Body of pancreas (tissue), 4 donors: Measurements from ENCODE around the gene TRAF3. TPM values are rescaled to one million over a fixed set of nuclear protein-coding genes. Genes with fewer than 3 reads are reported as not detected.

Experiments used
- ATAC-seq: fragments of 150-250 bp; one replicate; pipeline ENCODE4 v1.9.1; 2016
- DNase-seq, 4 donors: peaks; one replicate each; pipeline ENCODE4 v3.0.0-alpha.2; 2019
- H3K27ac ChIP-seq, 4 donors: fragments of 200-600 bp; sonication (generic); 1 replicate in 3 of 4; 2 replicates in 1 of 4; pipeline versions ENCODE4 v1.5.1 to v1.6.1; 2016 to 2019; ENCODE audit warnings: mild to moderate bottlenecking in 1 of 4, mixed read lengths in 1 of 4, moderate library complexity in 1 of 4
- H3K27me3 ChIP-seq, 2 donors: fragments of 200-600 bp; sonication (generic); one replicate each; pipeline ENCODE4 v1.6.0; 2016; ENCODE audit warnings: mild to moderate bottlenecking in 1 of 2
- H3K36me3 ChIP-seq, 2 donors: fragments of 200-600 bp; sonication (generic); replicated peaks in 1 of 2; 2 replicates each; pipeline ENCODE4 v1.5.1; 2016; ENCODE audit warnings: low read depth in 2 of 2; ENCODE audit not compliant: insufficient read depth in 1 of 2
- H3K4me1 ChIP-seq: fragments of 200-600 bp; sonication (generic); one replicate; pipeline ENCODE4 v1.6.0; 2016
- H3K4me3 ChIP-seq, 2 donors: fragments of 200-600 bp; sonication (generic); 1 replicate in 1 of 2; 2 replicates in 1 of 2; pipeline ENCODE4 v1.5.1; 2016 to 2019
- H3K9me3 ChIP-seq, 3 donors: fragments of 200-600 bp; sonication (generic); 1 replicate in 2 of 3; 2 replicates in 1 of 3; pipeline ENCODE4 v1.5.1; 2016
- POLR2A ChIP-seq, 3 donors: fragments of 450-650 bp; IDR thresholded peaks; one replicate each; pipeline ENCODE4 v1.6.1; 2016; ENCODE audit warnings: antibody characterized with exemption in 3 of 3, mild to moderate bottlenecking in 2 of 3
- WGBS, 2 donors: methylation state at CpG; one replicate each; pipeline ENCODE4 v1.1.5; 2017; 5-methylcytosine and 5-hydroxymethylcytosine counted together
- intact Hi-C: fragments of 100-400 bp; cut with DNase I; formaldehyde crosslinking; loops from one replicate; pipeline ENCODE4 v1.15.1; 2023
- total RNA-seq, 2 donors: library from RNA; depleted of rRNA; stranded (reverse); fragments of >200 nt; gene quantifications; one replicate each; pipeline ENCODE4 v1.1.0, GENCODE V29; 2016
- TF ChIP-seq, protein P1 (sequence below), 7 experiments: fragments of 450-650 bp in 4 of 7; fragments of 200-600 bp in 3 of 7; sonication (generic) in 3 of 7; IDR thresholded peaks; one replicate each; pipeline ENCODE4 v1.5.1; 2016 to 2019; ENCODE audit warnings: antibody characterized with exemption in 7 of 7

Gene TRAF3
- total RNA-seq, 2 donors from 2014 or later, result 10.4 to 22.7 TPM

- DNase-seq, result no peak
- intact Hi-C loops, result no loop called here
- WGBS, 2 donors, result 66 to 85% methylated on average over 3 of the region's 3 CpGs
Measured at GRCh38 chr14:102810523-102810922, 33.3 kb downstream of the TRAF3 start.

DNA sequence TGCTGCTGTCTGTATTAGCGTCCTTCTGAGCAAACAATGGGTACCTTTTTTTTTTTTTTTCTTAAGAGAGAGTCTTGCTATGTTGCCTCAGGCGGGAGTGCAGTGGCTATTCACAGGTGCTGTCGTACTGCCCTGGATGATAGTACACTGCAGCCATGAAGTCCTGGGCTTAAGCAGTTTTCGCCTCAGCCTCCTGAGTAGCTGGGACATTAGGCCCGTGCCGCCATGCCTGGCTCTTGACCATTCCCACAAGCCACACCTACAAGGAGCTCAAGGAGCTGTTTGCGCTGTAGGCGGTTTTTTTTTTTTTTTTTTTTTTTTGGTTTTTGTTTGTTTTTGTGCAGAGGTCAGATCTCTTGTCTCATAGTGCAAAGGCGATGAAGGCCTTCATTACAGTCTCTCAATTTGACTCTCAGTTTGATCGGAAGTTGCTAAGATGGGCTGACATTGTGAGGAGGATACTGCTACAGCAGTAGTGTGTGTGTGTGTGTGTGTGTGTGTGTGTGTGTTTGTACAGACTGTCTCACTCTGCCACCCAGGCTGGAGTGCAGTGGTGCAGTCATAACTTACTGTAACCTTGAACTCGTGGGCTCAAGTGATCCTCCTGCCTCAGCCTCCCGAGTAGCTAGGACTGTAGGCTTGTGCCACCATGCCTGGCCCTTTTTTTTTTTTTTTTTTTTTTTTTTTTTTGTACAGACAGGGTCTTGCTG is 34.2 kb downstream of the TRAF3 start:
- Histone ChIP-seq H3K27ac (no peak overlapping the region), H3K4me3 (no peak overlapping the region), H3K27me3 (no peaks in the 10 kb centered on the region), H3K9me3 (no peaks in the 10 kb centered on the region), H3K4me1 (no peaks in the 10 kb centered on the region), H3K36me3 (no peaks in the 10 kb centered on the region)
- ATAC-seq (no peak), DNase-seq (no peak)
- intact Hi-C loops, result no loop called here
- TF ChIP-seq POLR2A (IDR thresholded peaks at IDR 0.05), result no peak
- TF ChIP-seq, protein P1, sequence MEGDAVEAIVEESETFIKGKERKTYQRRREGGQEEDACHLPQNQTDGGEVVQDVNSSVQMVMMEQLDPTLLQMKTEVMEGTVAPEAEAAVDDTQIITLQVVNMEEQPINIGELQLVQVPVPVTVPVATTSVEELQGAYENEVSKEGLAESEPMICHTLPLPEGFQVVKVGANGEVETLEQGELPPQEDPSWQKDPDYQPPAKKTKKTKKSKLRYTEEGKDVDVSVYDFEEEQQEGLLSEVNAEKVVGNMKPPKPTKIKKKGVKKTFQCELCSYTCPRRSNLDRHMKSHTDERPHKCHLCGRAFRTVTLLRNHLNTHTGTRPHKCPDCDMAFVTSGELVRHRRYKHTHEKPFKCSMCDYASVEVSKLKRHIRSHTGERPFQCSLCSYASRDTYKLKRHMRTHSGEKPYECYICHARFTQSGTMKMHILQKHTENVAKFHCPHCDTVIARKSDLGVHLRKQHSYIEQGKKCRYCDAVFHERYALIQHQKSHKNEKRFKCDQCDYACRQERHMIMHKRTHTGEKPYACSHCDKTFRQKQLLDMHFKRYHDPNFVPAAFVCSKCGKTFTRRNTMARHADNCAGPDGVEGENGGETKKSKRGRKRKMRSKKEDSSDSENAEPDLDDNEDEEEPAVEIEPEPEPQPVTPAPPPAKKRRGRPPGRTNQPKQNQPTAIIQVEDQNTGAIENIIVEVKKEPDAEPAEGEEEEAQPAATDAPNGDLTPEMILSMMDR (IDR thresholded peaks at IDR 0.05), result no peak
- WGBS, 2 donors, result 67 to 76% methylated on average over 12 of the region's 12 CpGs

More at GRCh38 chr14:102810523-102810922, 33.3 kb downstream of the TRAF3 start:
- TF ChIP-seq, protein P1 (IDR thresholded peaks at IDR 0.05), result no peak
- no peak for TF ChIP-seq POLR2A (IDR thresholded peaks at IDR 0.05)
- Histone ChIP-seq H3K36me3 (no peaks in the 10 kb centered on the region), H3K9me3 (no peaks in the 10 kb centered on the region), H3K27ac (no peak overlapping the region), H3K4me3 (no peak overlapping the region), H3K4me1 (no peaks in the 10 kb centered on the region), H3K27me3 (no peaks in the 10 kb centered on the region)
- ATAC-seq, result no peak

DNA sequence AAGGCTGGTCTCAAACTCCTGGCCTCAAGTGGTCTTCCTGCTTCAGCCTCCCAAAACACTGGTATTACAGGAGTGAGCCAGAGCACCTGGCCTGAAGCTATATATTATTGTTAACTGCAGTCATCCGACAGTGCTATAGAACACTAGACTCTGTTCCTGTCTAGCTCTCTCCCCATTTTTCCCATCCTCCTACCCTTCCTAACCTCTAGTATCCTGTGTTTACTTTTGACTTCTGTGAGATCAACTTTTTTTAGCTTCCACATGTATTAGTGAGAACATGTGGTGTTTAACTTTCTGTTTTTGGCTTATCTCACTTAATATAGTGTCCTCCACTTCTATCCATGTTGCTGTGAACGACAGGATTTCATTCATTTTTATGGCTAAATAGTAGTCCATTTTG is 34.7 kb downstream of the TRAF3 start:
- H3K27ac ChIP-seq, result no peak overlapping the region
- H3K9me3 ChIP-seq, result no peaks in the 10 kb centered on the region
- no peak for DNase-seq
- intact Hi-C loops, result no loop called here
- H3K4me3 ChIP-seq, result no peak overlapping the region
- 74 to 78% methylated on average over 2 of the region's 2 CpGs for WGBS, 2 donors
- ATAC-seq, result no peak
- no peaks in the 10 kb centered on the region for H3K36me3 ChIP-seq
- no peak for TF ChIP-seq POLR2A (IDR thresholded peaks at IDR 0.05)
- TF ChIP-seq, protein P1 (IDR thresholded peaks at IDR 0.05), result no peak
- peaks cover 1% of the 10 kb centered on the region for H3K4me1 ChIP-seq
- no peaks in the 10 kb centered on the region for H3K27me3 ChIP-seq

GRCh38 chr14:102813691-102814090 is 36.4 kb downstream of the TRAF3 start:
- TF ChIP-seq, protein P1 (IDR thresholded peaks at IDR 0.05), result no peak
- no peak for TF ChIP-seq POLR2A (IDR thresholded peaks at IDR 0.05)
- Histone ChIP-seq H3K4me3 (no peak overlapping the region), H3K9me3 (no peaks in the 10 kb centered on the region), H3K36me3 (no peaks in the 10 kb centered on the region), H3K27ac (no peak overlapping the region), H3K4me1 (peaks cover 18% of the 10 kb centered on the region), H3K27me3 (no peaks in the 10 kb centered on the region)
- DNase-seq, result no peak
- no peak for ATAC-seq
- intact Hi-C loops, result no loop called here
- WGBS, 2 donors, result 87 to 93% methylated on average over 5 of the region's 5 CpGs

GRCh38 chr14:102817318-102817717 is 40.1 kb downstream of the TRAF3 start:
- H3K9me3 ChIP-seq, result no peaks in the 10 kb centered on the region
- intact Hi-C loops, result no loop called here
- peak overlapping the region in 1 of 4 donors; percentile 64 for H3K27ac ChIP-seq
- H3K27me3 ChIP-seq, result no peaks in the 10 kb centered on the region
- DNase-seq (no peak), ATAC-seq (no peak)
- H3K4me3 ChIP-seq, result no peak overlapping the region
- WGBS, 2 donors, result 87 to 91% methylated on average over 2 of the region's 2 CpGs
- TF ChIP-seq POLR2A (IDR thresholded peaks at IDR 0.05), result no peak
- TF ChIP-seq, protein P1 (IDR thresholded peaks at IDR 0.05), result no peak
- no peaks in the 10 kb centered on the region for H3K36me3 ChIP-seq
- H3K4me1 ChIP-seq, result peaks cover 18% of the 10 kb centered on the region
